BJ (cell line): ENCODE data around the gene MTMR11. TPM values are rescaled to one million over a fixed set of nuclear protein-coding genes. Genes with fewer than 3 reads are reported as not detected.

Experiments used
- CTCF ChIA-PET: fragments of 350-600 bp; formaldehyde crosslinking; extraction: SDS; loops from one replicate; lab custom pipeline; 2021; ENCODE audit warnings: antibody characterized with exemption, inconsistent platforms; lab: Yijun Ruan, JAX
- POLR2A ChIA-PET: fragments of 300-600 bp; sonication (Branson Sonifier 250); formaldehyde crosslinking; extraction: SDS; loops from one replicate; lab custom pipeline; 2021; ENCODE audit warnings: antibody characterized with exemption; lab: Charles Lee
- DNase-seq: peaks from one replicate; pipeline ENCODE4 v3.0.0-alpha.2; 2011; ENCODE audit warnings: low read depth
- H3K27me3 ChIP-seq: 2 replicates; pipeline ENCODE4 v1.6.0; 2011; ENCODE audit warnings: low read length; ENCODE audit not compliant: control insufficient read depth, insufficient read depth
- H3K36me3 ChIP-seq: 2 replicates; pipeline ENCODE4 v1.5.1; 2011; ENCODE audit warnings: low read length; ENCODE audit not compliant: control insufficient read depth, insufficient read depth
- H3K4me3 ChIP-seq: 2 replicates; pipeline ENCODE4 v1.5.1; 2011; ENCODE audit warnings: low read depth, mild to moderate bottlenecking, control low read depth, low read length
- CTCF ChIP-seq: IDR thresholded peaks from 2 replicates; pipeline ENCODE4 v1.5.1; 2011; ENCODE audit warnings: low read depth, mild to moderate bottlenecking, control low read depth, inconsistent platforms, low read length, moderate library complexity; ENCODE audit not compliant: insufficient read depth
- polyA plus RNA-seq: library from polyadenylated mRNA; depleted of rRNA; stranded (reverse); fragments of >200 nt; gene quantifications from 2 replicates; pipeline ENCODE4 v1.2.3, GENCODE V29; 2011

The MTMR11 gene
- polyA plus RNA-seq, 1 experiment, result 14.5 TPM

GRCh38 chr1:149903836-149904491, 32.7 kb downstream of the MTMR11 start:
- peaks cover 4% of the 10 kb centered on the region; the same call in 1 of the 2 replicates for H3K36me3 ChIP-seq
- ChIA-PET POLR2A (no interaction called here), CTCF (interaction anchor here (2.4 kb wide), 1 partner anchor 11 kb away, joined by 10 read pairs; no protein-coding TSS in a partner anchor)
- no peaks in the 10 kb centered on the region for H3K27me3 ChIP-seq
- no peak overlapping the region for H3K4me3 ChIP-seq
- no peak for TF ChIP-seq CTCF
- DNase-seq, result no peak

GRCh38 chr1:149899460-149900284, 37.0 kb downstream of the MTMR11 start, which contains the start of gene BOLA1:
Gene BOLA1 (plus strand): TSS chr1:149899568. CDS start chr1:149900060, 492 bp downstream.
- POLR2A ChIA-PET, result interaction anchor here (2.0 kb wide), 1 partner anchor 13 kb away, joined by 16 read pairs; a partner anchor contains a TSS
- H3K36me3 ChIP-seq, result peaks cover 1% of the 10 kb centered on the region; the same call in 1 of the 2 replicates
- H3K27me3 ChIP-seq, result no peaks in the 10 kb centered on the region
- CTCF ChIA-PET, result interaction anchor here (0.8 kb wide), 1 partner anchor 12 kb away, joined by 5 read pairs; a partner anchor contains a TSS
- DNase-seq, result peak; percentile 53
- no peak for TF ChIP-seq CTCF
- peak within 1 kb of the TSS; percentile 50 for H3K4me3 ChIP-seq

- no peak for TF ChIP-seq CTCF
- H3K4me3 ChIP-seq, result no peak overlapping the region
- CTCF ChIA-PET, result no interaction called here
- no peaks in the 10 kb centered on the region for H3K27me3 ChIP-seq
- DNase-seq, result no peak
- POLR2A ChIA-PET, result no interaction called here
- H3K36me3 ChIP-seq, result no peaks in the 10 kb centered on the region
Measured at GRCh38 chr1:149896575-149896974, 40.1 kb downstream of the MTMR11 start.

- Histone ChIP-seq H3K27me3 (no peaks in the 10 kb centered on the region), H3K36me3 (no peaks in the 10 kb centered on the region), H3K4me3 (peak overlapping the region; percentile 49)
- CTCF ChIA-PET, result interaction anchor here (0.7 to 1.8 kb wide), 6 partner anchors 13 to 1132 kb away, joined by 3 to 6 read pairs (median 4); partner anchors contain the start of gene SF3B4
- DNase-seq, result no peak
- POLR2A ChIA-PET, result interaction anchor here (1.4 kb wide), 1 partner anchor 27 kb away, joined by 4 read pairs; no protein-coding TSS in a partner anchor
- no peak for TF ChIP-seq CTCF
Measured at GRCh38 chr1:149888999-149889289, 47.7 kb downstream of the MTMR11 start.
